Endothelial cell of umbilical vein (primary cell): Measurements from ENCODE around the gene ARF1. TPM values are rescaled to one million over a fixed set of nuclear protein-coding genes. Genes with fewer than 3 reads are reported as not detected.

ENCODE experiments used
- BruUV-seq: library from RNA; stranded (reverse); fragments of 400-500 nt; replicated peaks from 2 replicates; lab custom pipeline; 2021; lab: Mats Ljungman, UMichigan
- CTCF ChIA-PET: fragments of 300-600, 350-600 bp; sonication (Branson Sonifier 250); formaldehyde crosslinking; loops from one replicate; lab custom pipeline; 2021; ENCODE audit warnings: antibody characterized with exemption, inconsistent platforms; lab: Charles Lee
- POLR2A ChIA-PET: fragments of 300-600, 350-600 bp; sonication (Branson Sonifier 250); formaldehyde crosslinking; loops from one replicate; lab custom pipeline; 2021; ENCODE audit warnings: antibody characterized with exemption, inconsistent platforms; lab: Charles Lee
- DNase-seq: peaks from one replicate; pipeline ENCODE4 v3.0.0-alpha.2; 2011; ENCODE audit warnings: low read depth, low spot score
- FAIRE-seq: peaks from 2 replicates; lab custom pipeline; 2011; peaks lifted over from hg19 to GRCh38; lab: Jason Lieb, UNC
- H2AFZ ChIP-seq: 2 replicates; pipeline ENCODE4 v1.6.0; 2012; ENCODE audit warnings: low read depth, low read length, control low read depth, inconsistent platforms
- H3K27ac ChIP-seq: 2 replicates; pipeline ENCODE4 v1.5.1; 2011; ENCODE audit warnings: low read depth, mild to moderate bottlenecking, control low read depth, low read length, moderate library complexity; ENCODE audit not compliant: insufficient read depth
- H3K27me3 ChIP-seq, 2 experiments: 2 replicates each; pipeline versions ENCODE4 v1.6.0 to v1.6.1; 2011; ENCODE audit warnings: low read length in 2 of 2, mixed read lengths in 1 of 2; ENCODE audit not compliant: control insufficient read depth in 2 of 2, insufficient read depth in 2 of 2
- H3K36me3 ChIP-seq, 2 experiments: 2 replicates in 1 of 2; 3 replicates in 1 of 2; pipeline ENCODE4 v1.5.1; 2011; ENCODE audit warnings: low read length in 2 of 2, mild to moderate bottlenecking in 1 of 2, moderate library complexity in 1 of 2; ENCODE audit not compliant: control insufficient read depth in 2 of 2, insufficient read depth in 2 of 2; ENCODE audit errors: extremely low read depth in 1 of 2
- H3K4me1 ChIP-seq: 3 replicates; pipeline ENCODE4 v1.5.1; 2011; ENCODE audit warnings: mild to moderate bottlenecking, low read length; ENCODE audit not compliant: control insufficient read depth, insufficient read depth; ENCODE audit errors: extremely low read depth
- H3K4me2 ChIP-seq: 2 replicates; pipeline ENCODE4 v1.6.1; 2011; ENCODE audit warnings: low read length, control low read depth, mixed read lengths; ENCODE audit not compliant: insufficient read depth
- H3K4me3 ChIP-seq, 3 experiments: fragments of 200-600 bp in 1 of 3; sonication (generic), shearing (Covaris generic) in 1 of 3; replicated peaks in 1 of 3; 2 replicates each; pipeline ENCODE4 v1.5.1; 2011 to 2016; ENCODE audit warnings: control low read depth in 3 of 3, low read length in 3 of 3, mild to moderate bottlenecking in 2 of 3, inconsistent platforms in 1 of 3, low read depth in 1 of 3, moderate library complexity in 1 of 3; ENCODE audit not compliant: insufficient read depth in 1 of 3
- H3K79me2 ChIP-seq: 2 replicates; pipeline ENCODE4 v1.6.0; 2012; ENCODE audit warnings: low read length, inconsistent platforms; ENCODE audit not compliant: control insufficient read depth, insufficient read depth
- H3K9ac ChIP-seq: replicated peaks from 2 replicates; pipeline ENCODE3; 2011; ENCODE audit warnings: low read length, control low read depth; ENCODE audit not compliant: insufficient read depth; ENCODE audit errors: extremely low read depth
- H3K9me1 ChIP-seq: replicated peaks from 3 replicates; pipeline ENCODE4 v1.6.0; 2011; ENCODE audit warnings: mild to moderate bottlenecking, low read length; ENCODE audit not compliant: control insufficient read depth, insufficient read depth; ENCODE audit errors: extremely low read depth
- H3K9me3 ChIP-seq: replicated peaks from 2 replicates; pipeline ENCODE4 v1.5.1; 2012; ENCODE audit warnings: low read length, inconsistent platforms; ENCODE audit not compliant: control insufficient read depth, insufficient read depth
- H4K20me1 ChIP-seq: replicated peaks from 2 replicates; pipeline ENCODE3; 2011; ENCODE audit warnings: mild to moderate bottlenecking, low read length; ENCODE audit not compliant: control insufficient read depth, insufficient read depth; ENCODE audit errors: extremely low read depth
- EZH2 ChIP-seq: IDR thresholded peaks from 2 replicates; pipeline ENCODE4 v1.6.1; 2012; ENCODE audit warnings: borderline replicate concordance, low read depth, mild to moderate bottlenecking, moderate library complexity, low read length, inconsistent platforms; ENCODE audit not compliant: severe bottlenecking
- FOS ChIP-seq: IDR thresholded peaks from 2 replicates; pipeline ENCODE4 v1.6.1; 2011; ENCODE audit warnings: mild to moderate bottlenecking, low read length, moderate library complexity, borderline replicate concordance; ENCODE audit not compliant: insufficient read depth
- GATA2 ChIP-seq: IDR thresholded peaks from 2 replicates; pipeline ENCODE4 v1.7.0; 2011; ENCODE audit warnings: low read depth, mild to moderate bottlenecking, moderate library complexity, mixed read lengths, low read length; ENCODE audit not compliant: insufficient read length, insufficient read depth
- JUN ChIP-seq: IDR thresholded peaks from 2 replicates; pipeline ENCODE4 v1.6.1; 2011; ENCODE audit warnings: borderline replicate concordance, low read depth; ENCODE audit not compliant: insufficient read length, insufficient read depth
- MYC ChIP-seq: IDR thresholded peaks from one replicate; pipeline ENCODE4 v1.6.1; 2011; ENCODE audit warnings: mild to moderate bottlenecking, low read depth, low read length
- POLR2A ChIP-seq: IDR thresholded peaks from 2 replicates; pipeline ENCODE4 v1.6.1; 2012; ENCODE audit warnings: low read depth, mild to moderate bottlenecking, control low read depth, low read length
- POLR2AphosphoS5 ChIP-seq: IDR thresholded peaks from 2 replicates; pipeline ENCODE4 v1.6.1; 2012; ENCODE audit warnings: low read depth, mild to moderate bottlenecking, control low read depth, low read length, moderate library complexity; ENCODE audit not compliant: insufficient read depth
- dilution Hi-C: fragments of 300-500 bp; cut with MboI; formaldehyde crosslinking; loops from one replicate; pipeline ENCODE4 v1.15.0; 2019; ENCODE audit warnings: low sequenced_read_pairs; ENCODE audit not compliant: extremely low pct_ligation_motif_present
- intact Hi-C: fragments of 100-400 bp; cut with micrococcal nuclease; formaldehyde crosslinking; loops from one replicate; pipeline ENCODE4 v1.10.0; 2022
- polyA plus RNA-seq, 4 experiments: library from polyadenylated mRNA; depleted of rRNA in 3 of 4; stranded (reverse) in 3 of 4; unstranded in 1 of 4; fragments of >200 nt; gene quantifications; 2 replicates each; pipeline versions ENCODE4 v1.2.1 to v1.2.3, GENCODE V29; 2011 to 2012; ENCODE audit warnings: missing spikeins in 1 of 4
- total RNA-seq: library from RNA; stranded (reverse); gene quantifications from 2 replicates; pipeline ENCODE4 v1.2.3, GENCODE V29; 2021
- TF ChIP-seq, protein P1 (sequence below), 2 donors: IDR thresholded peaks; 1 replicate in 1 of 2; 2 replicates in 1 of 2; pipeline ENCODE4 v1.5.1; 2011; ENCODE audit warnings: low read length in 2 of 2, mild to moderate bottlenecking in 2 of 2, moderate library complexity in 2 of 2, control low read depth in 1 of 2, inconsistent platforms in 1 of 2, low read depth in 1 of 2; ENCODE audit not compliant: insufficient read depth in 1 of 2; ENCODE audit errors: extremely low read depth in 1 of 2
- TF ChIP-seq, protein P2 (sequence below): IDR thresholded peaks from 2 replicates; pipeline ENCODE4 v1.6.1; 2011; ENCODE audit not compliant: insufficient read depth, insufficient read length

The ARF1 gene
- total and polyA plus RNA-seq, 2 donors (not counting 3 experiments of a cell fraction or from before 2014, with no cell fraction given): 499 to 844 TPM

DNA sequence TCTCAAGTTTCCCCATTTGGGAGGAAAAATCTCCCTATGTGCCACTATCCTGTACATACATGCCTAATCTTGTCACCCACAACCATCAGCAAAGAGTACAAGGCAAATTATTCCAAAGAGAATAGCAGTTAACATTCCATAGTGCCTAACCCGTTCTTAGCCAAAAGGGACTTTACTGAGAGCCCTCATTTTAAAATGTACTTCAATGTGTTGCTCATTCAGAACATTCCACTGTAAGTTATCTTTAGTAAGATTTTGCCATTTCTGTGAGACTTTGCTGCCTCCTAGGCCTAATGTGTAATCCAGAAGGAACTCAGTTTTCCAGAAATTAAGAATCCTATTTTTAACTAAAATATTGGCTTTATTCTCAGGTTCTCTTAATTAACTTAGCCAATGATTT is 37.8 kb downstream of the ARF1 start:
- no peak overlapping the region for H3K27ac ChIP-seq
- no peak for FAIRE-seq
- H3K4me2 ChIP-seq: no peak overlapping the region
- H3K4me1 ChIP-seq: no peaks in the 10 kb centered on the region
- H2AFZ ChIP-seq: no peak overlapping the region
- CTCF ChIA-PET: interaction anchor here (1.4 to 1.5 kb wide), 2 partner anchors 10 to 121 kb away, joined by 6 to 7 read pairs; no protein-coding TSS in a partner anchor
- no TSS peak for BruUV-seq
- H3K9me3 ChIP-seq: no peaks in the 10 kb centered on the region
- no peaks in the 10 kb centered on the region for H3K36me3 ChIP-seq
- no peaks in the 10 kb centered on the region for H4K20me1 ChIP-seq
- H3K9ac ChIP-seq: no peak overlapping the region
- POLR2A ChIA-PET: no interaction called here
- no peak overlapping the region for H3K4me3 ChIP-seq
- no peaks in the 10 kb centered on the region for H3K79me2 ChIP-seq
- dilution Hi-C loops: loop anchor here (10.0 kb wide), 1 partner anchor 64 kb away; no protein-coding TSS in a partner anchor
- TF ChIP-seq, protein P1, sequence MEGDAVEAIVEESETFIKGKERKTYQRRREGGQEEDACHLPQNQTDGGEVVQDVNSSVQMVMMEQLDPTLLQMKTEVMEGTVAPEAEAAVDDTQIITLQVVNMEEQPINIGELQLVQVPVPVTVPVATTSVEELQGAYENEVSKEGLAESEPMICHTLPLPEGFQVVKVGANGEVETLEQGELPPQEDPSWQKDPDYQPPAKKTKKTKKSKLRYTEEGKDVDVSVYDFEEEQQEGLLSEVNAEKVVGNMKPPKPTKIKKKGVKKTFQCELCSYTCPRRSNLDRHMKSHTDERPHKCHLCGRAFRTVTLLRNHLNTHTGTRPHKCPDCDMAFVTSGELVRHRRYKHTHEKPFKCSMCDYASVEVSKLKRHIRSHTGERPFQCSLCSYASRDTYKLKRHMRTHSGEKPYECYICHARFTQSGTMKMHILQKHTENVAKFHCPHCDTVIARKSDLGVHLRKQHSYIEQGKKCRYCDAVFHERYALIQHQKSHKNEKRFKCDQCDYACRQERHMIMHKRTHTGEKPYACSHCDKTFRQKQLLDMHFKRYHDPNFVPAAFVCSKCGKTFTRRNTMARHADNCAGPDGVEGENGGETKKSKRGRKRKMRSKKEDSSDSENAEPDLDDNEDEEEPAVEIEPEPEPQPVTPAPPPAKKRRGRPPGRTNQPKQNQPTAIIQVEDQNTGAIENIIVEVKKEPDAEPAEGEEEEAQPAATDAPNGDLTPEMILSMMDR (IDR thresholded peaks at IDR 0.05; ENCODE audit: extremely low read depth in 1 of 2, insufficient read depth in 1 of 2, low read depth in 1 of 2, low read length in 2 of 2): no peak
- TF ChIP-seq, protein P2, sequence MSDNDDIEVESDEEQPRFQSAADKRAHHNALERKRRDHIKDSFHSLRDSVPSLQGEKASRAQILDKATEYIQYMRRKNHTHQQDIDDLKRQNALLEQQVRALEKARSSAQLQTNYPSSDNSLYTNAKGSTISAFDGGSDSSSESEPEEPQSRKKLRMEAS: no peak
- TF ChIP-seq MYC (no peak), FOS (no peak), EZH2 (no peak), GATA2 (no peak), JUN (no peak), POLR2AphosphoS5 (no peak), POLR2A (no peak)
- no peak for DNase-seq
- H3K9me1 ChIP-seq: no peaks in the 10 kb centered on the region
- intact Hi-C loops: no loop called here
- peaks cover 17 to 18% of the 10 kb centered on the region in 2 experiments for H3K27me3 ChIP-seq
